NCI-H82 treated with DMSO at 0.1 percent for 48 hours (cell line): ENCODE data around the gene GATAD2A.

Source experiments
- DNase-seq: peaks from one replicate; lab custom pipeline; 2025; ENCODE audit not compliant: unreplicated experiment; lab: John Stamatoyannopoulos, UW

GATAD2A gene

DNA sequence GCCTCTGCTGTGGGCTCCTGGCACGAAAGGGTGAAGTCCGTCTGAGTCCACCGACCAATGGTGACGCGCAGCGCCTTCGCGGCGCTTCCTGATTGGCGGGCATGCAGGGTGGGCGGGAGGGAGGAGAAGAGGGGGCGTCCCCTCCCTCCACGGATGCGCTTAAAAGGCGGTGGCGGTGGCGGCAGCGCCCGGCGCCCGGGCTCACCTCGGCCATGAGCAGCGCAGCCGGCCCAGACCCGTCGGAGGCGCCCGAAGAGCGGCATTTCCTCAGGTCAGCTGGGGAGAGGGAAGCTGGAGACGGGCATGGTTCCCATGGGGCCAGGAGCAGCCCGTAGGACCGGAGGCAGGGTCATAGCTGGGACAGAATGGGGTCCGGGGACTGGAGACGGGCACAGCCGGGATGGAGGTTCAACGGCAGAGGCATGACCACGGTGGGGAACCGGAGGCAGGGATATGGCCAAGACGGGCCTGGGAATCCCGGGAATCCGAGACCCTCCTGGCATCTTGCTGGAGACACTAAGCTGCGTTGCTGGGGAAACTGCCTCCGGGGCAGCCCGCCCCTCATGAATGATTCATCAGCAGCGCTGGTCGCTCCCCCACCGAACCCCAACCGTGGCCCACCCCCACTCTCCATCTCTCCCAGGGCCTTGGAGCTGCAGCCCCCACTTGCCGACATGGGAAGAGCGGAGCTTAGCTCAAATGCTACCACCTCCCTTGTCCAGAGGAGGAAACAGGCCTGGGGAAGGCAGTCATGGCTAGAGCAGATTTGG, 123.4 kb downstream of the GATAD2A start, which contains the start of gene YJEFN3:
YJEFN3 (plus strand) TSS at position 191 of the 770 bp plus-strand sequence; CDS start at position 213, 22 bp downstream.
- no peak for DNase-seq

DNA sequence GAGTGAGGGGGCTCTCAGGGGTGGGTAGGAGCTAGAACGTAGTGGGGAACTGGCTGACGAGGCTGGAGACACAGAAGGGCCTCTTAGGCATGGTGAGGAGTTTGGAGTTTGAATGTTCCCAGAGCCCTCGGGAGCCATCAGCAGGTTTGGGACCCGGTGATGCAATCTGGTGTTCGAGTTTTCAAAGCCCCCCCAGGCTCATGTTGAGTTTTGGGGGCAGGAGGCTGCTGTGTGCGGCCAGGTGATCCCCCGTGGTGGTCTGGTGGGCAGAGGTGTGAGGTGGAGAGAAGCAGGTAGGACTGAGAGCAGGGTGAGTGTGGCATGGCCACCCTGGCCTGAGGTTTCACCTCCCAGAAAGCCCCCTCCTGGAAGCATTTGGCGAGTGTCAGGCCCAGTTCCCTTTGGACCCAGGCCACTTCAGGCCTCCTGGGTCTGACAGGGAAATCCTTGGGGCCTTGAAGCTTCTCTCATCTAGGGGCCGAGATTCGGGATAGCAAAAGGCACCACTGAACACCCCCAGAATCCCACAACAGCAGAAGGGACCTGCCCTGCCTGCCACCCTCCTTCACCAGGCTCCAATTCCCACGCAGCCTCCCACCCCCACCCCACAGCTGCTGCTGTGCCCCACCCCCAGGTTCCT, 124.4 kb downstream of the GATAD2A start:
- DNase-seq = no peak

DNA sequence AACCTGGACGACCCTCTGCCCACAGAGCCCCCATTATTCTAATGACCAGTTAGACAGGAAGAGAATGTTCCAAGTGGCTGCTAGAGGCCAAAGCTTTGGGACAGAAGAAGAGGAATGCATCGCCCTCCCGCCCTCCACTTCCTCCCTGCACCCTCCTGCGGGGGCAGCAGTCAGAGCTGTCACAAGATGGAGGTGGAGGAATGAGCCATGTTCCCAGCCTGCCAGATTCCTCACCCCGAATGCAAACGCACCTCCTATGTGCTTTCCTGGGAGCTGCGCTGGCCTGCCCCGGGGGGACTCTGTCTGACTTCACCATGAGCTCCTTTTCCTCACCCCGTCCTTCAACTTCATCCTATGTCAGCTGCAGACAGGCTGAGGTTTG, 124.9 kb downstream of the GATAD2A start:
- no peak for DNase-seq

DNA sequence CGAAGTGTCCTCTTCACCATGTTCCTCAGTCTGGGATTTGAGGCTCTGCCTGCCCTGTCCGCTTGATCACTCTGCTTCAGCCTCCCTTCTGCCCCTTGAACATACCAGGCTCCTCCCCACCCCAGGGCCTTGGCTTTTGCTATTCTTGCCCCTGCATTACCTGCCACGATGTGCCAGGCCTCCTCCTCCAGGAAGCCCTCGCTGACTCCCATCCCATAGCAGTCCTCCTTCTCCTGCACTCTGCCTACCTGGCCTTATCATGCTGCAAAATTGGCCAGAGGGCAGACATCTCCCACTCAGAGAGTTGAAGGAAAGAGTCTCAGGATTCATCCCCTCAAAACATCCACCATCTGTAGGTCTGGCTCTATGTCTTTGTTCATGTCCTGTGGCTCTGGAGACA, 125.4 kb downstream of the GATAD2A start:
- no peak for DNase-seq

DNA sequence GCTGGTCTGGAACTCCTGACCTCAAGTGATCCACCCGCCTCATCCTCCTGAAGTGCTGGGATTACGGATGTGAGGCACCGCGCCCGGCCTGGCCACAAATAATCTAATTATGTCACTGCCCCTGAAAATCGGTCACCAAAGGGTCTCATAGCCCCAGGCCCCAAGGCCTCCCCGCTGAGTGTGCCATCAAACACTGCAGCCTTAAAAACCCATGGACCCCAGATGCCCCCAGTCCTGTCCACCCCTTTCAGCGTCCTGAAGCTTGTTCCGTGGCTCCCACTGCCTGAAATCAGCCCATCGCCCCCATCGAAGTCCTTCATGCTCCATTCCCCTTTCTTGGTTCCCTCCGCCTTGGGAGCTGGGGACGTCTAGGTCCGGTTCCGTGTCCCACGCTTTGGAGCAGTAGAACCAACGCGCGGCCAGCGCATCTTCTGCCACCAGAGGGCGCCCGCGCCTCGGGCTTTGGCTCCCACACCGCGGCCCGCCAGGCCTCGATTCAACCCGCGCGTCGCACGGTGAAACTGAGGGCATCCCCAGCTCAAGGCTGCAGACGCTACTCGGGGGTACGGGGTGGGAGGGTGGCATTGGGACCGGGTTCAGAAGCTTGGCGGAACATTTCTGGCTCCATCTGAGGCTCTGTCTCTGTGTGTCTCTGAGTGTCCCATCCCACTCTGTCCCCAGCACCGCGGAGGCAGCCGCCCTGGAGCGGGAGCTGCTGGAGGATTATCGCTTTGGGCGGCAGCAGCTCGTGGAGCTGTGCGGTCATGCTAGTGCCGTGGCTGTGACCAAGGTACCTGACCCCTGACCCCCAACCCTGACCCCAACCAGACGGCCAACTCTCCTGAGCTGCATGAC, 126.7 kb downstream of the GATAD2A start:
- peak; percentile 16 for DNase-seq

DNA sequence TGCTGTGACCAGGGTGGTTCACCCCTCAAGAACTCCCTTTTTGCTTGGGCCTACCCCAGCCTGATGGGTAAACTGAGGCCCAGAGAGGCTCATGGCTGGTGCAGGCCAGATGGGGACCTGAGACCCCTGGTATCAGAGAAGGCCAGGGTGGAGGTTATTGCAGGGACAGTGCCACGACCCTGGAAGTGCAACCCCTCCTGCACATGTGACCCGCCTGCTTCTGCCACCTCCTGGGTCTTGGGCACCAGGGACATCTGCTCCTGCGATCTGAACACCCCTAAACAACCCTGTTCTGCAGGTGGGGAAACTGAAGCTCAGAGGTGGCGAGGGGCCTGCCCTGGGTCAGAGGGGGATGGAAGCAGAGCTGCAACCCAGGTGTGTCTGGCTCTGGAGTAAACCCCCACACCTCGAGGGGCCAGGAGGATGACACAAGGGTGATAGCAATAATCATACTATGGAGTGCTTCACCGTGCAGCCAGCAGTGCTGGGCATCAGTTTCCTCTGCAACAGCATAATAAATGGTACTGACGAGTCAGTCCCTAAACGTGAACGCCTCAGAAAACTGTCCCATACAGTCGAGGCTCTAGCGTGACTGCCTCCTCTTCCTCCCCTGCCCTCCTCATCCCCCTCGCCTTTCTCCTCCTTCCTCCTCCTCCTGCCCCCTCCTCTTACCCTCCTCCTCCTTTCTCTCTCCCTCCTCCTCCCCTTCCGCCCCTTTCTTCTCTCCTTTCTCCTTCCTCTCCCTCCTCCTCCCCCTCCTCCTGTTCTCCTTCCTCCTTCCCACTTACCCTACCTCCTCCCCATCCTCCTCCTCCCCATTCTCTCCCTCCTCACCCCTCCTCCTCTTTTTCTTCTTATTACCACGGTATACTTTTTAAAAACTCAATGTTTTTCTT, 127.6 kb downstream of the GATAD2A start:
- no peak for DNase-seq

DNA sequence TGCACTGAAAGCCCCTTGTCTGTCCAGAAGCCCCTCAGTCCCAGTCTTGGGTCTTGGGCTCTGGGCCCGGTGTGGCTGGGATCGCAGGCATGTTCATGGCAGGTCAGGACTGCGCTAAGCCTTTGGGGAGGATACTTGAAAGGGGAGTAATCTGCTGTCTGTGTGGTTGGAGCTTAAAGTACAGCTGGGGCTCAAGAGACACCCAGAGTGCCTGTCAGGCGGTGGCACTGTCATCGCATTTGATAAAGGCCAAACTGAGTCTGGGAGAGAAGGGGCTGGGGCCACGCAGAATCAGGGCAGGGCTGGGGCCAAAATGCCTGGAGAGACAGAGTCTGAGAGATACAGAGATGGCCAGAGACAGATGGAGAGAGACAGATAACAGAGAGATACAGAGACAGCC, 128.4 kb downstream of the GATAD2A start:
- DNase-seq = peak; percentile 58

DNA sequence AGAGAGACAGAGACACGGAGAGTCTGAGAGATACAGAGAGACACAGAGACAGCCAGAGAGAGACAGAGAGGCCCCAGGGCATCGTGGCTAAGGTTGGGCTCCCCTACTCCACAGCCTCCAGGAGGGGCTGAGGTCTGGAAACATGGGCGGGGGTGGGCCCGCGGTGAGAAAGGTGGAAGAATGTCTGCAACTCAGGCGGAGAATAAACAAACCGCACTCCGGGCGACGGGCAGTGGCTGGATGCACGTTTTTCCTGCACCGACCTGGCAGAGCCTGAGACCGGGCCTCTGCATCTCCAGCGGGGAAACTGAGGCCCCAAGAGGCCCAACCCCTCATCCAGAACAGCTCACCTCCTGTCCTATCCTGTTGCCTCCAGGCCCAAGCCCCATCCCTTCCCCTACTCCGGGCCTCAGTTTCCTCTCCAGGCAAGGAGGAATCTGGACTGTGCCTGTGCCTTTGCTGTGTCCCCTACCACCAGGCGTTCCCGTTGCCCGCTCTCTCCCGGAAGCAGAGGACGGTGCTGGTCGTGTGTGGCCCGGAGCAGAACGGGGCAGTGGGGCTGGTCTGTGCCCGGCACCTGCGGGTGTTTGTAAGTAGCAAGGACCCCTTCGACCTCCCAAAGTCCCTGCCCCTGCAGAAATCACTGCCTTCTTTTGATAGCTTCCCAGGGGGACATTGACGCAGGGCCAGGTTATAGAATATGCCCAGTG, 129.2 kb downstream of the GATAD2A start:
- DNase-seq = no peak

DNA sequence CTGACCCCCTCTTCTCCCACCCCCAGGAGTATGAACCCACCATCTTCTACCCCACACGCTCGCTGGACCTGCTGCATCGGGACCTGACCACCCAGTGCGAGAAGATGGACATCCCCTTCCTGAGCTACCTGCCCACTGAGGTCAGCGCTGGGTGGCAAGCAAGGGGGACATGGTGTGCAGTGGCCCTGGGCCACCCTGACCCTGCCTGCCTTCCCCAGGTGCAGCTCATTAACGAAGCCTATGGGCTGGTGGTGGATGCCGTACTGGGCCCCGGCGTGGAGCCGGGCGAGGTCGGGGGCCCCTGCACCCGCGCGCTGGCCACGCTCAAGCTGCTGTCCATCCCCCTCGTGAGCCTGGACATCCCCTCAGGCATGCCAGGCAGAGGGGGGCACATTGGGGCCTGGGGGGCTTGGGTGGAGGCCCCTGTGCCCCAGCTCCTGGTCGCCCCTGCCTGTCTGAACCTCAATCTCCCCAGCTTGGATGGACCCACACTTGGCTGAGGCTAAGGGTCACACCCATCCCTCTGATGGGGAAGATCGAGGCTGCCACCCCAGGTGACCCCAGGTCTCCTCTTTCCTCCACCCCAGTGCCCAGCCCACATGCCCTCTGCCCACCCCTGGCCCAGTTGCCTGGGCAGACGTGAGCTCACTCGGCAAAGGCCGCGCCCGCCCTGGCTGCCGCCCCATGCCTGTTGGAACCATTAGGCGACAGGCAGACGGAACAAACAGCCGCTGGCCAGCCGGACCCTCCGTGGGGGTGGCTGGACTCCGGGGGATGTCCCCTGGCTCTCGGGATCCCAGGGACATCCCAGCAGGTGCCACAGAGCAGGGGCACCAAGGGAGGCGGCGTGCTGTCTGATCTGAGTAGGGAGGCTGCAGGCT, 130.1 kb downstream of the GATAD2A start:
- DNase-seq = no peak

DNA sequence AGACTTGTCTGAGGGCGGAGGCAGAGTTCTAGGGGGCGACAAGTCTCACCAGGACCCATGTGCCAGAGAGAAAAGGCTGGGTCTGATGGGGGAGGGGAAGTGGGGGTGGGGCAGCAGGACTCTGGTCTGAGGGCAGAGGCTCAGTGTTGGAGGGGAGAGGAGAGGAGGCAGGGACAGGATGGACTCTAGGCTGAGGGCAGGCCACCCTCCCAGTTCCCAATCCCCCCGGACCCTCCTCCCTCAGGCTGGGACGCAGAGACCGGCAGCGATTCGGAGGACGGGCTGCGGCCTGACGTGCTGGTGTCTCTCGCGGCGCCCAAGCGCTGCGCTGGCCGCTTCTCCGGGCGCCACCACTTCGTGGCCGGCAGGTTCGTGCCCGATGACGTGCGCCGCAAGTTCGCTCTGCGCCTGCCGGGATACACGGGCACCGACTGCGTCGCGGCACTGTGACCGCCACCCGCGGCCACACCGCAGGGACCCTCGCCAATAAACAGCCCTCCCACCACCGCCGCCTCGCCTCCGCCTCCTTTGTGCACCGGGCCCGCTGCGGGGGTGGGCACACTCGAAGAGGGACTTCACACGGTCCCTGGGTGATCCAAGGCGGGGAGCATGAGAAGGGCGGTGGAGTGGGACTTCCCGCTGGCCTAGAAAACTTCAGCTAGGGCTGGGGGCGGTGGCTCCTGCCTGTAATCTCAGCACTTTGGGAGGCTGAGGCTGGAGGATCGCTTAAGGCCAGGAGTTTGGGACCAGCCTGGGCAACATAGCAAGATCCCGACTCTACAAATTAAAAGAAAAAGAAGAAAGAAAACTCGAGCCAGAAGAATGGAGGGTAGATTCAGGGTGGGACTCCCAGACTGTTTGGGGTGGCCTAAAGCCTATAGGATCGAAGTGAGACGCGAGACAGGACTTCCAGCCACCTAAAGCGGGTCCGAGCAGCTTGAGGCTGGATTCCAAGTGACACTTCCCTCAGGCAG, 131.9 kb downstream of the GATAD2A start:
- DNase-seq = no peak

DNA sequence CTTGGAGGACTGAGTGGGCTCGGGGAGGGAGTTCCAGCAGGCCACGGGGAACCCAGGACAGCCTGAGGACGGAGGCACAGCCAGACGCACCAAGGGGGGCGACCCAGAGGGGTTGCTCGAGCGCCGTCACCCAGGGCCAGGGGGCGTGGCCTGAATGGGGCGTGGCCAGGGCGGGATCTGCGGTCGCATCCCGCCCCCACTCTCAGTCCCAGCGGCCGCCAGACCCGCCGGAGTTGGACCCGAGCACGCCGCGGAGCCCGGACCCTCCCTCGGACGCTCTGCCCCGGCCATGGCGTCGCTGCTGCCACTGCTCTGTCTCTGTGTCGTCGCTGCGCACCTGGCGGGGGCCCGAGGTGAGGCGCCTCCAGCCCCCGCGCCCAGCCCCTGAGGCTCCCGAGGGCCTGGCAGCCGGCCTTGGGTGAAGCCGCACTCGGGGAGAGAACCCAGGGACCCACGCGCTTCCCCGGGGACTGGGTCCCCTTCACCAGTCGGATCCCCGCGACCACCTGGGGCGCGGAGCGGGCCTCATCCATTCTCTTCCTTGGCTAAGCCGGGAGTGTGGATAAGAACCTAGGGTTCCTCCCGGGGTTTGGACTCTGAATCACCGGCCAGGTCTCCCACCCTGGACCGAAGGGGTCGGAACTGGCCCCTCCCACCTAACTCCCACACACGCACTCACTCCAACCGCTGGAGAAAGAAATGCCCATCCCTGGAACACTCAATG, 132.7 kb downstream of the GATAD2A start, which contains the start of gene CILP2:
CILP2 (plus strand) TSS at position 205 of the 724 bp plus-strand sequence; CDS start at position 290, 85 bp downstream.
- DNase-seq = peak; percentile 31

DNA sequence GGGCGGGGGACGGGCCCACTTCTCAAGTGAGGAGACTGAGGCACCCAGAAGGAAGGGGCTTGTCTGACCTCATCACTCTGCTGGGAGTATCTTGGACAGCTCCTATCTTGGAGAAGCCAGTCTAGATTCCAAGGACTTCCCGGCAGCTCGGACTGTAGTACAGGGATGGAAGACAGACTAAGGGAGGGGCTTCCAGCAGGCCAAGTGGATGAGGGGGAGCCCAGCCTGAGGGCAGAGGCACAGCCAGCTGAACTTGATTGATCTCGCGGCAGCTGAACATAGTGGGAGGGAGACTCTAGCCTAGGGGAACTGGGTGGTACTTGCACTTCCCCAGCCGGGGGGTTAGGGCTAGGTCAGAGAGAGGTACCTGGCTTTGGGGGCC, 133.3 kb downstream of the GATAD2A start:
- DNase-seq = no peak

DNA sequence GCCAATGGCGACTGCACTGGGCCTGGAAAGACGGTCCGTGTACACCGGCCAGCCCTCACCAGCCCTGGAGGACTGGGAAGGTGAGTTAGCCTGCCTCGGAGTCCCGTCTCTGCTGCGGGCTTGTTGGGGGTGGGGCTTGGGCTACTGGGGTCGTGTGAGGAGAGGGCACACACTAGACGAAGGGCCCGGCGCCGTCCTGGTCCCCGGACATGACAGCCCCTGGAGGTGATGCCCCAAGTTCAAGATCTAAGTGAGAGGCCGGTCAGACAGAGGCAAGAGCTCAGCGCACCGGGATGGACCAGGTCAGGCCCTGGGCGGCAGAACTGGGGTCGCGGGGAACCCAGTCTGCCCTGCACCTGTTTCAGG, 134.2 kb downstream of the GATAD2A start:
- DNase-seq = no peak

DNA sequence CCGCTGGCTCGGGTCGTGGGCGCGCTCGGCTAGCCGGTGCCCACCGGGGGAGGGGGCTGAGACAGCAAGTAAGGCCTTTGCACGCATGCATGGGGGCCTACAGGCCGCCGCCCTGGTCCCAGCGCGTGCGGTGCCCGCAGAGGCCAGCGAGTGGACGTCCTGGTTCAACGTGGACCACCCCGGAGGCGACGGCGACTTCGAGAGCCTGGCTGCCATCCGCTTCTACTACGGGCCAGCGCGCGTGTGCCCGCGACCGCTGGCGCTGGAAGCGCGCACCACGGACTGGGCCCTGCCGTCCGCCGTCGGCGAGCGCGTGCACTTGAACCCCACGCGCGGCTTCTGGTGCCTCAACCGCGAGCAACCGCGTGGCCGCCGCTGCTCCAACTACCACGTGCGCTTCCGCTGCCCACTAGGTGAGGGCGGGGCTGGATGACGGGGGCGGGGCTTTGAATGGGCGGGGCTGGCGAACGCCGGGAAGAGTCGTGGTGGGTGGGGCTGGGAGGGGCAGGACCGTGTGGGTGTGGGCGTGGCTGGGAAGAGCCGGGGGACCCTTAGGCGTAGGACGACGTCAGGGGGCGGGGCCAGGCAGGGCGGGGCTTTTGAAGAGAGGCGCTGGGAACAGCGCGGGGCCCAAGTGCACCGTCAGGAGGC, 134.7 kb downstream of the GATAD2A start:
- peak; percentile 36 for DNase-seq

DNA sequence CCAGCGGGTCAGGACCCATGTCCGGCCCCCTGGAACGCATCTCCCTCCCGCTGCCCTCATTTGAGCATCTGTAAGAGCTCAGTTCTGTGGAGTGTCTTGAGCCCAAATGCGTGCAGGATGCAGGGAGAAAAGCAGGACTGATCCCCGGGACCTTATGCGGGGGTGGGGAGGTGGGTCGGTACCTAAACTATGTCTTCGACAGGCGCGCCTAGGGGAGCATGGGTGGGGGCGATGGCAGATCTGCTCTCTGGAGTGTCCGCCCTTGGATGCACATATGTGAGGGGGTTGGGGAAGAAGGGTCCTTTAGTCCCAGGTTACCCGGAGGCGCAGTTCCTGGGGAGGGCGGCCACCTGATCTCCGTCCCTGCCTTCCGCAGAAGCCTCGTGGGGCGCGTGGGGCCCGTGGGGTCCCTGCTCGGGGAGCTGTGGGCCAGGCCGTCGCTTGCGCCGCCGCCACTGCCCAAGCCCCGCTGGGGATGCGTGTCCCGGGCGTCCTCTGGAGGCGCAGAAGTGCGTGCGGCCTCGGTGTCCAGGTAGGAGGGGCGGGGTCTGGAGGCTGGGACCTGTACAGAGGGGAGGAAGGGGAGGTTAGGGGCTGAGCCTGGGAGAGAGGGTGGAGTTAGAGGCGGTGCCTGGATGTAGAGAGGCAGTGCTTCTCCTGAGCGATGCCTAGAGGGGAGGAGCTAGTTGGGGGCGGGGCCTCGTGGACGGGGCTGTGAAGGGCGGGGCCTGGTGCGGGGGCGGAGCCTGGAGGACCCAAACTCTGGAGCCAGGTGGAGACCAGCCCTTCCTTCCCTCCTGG, 135.4 kb downstream of the GATAD2A start:
- DNase-seq = peak; percentile 54

DNA sequence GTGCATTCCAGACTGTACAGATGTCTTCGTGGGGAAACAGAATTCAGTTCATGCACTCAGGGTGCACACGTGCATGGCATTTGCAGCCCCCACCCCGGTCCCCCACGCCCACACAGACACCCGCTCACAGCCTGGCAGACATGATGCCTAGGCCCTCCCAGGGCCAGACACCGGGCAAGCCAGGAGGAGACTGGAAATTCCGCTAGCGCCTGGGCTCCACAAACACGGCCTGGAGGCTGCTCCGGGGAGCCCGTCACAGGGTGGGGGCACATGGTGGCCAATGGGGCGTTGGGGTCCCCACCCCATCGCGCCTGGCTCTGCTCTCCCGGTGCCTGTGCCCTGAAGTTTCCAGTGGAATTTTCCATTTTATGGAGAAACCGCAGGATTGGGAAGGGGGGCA, 136.1 kb downstream of the GATAD2A start:
- no peak for DNase-seq
